ENCODE data around the gene MACROD2.

MACROD2 gene

GRCh38 chr20:15739035-15739434 lies 1743.7 kb downstream of the MACROD2 start:
- Histone ChIP-seq H3K36me3 (ENCODE audit: insufficient read depth, low read length) (no peaks in the 10 kb centered on the region), H3K4me3 (ENCODE audit: low read length) (no peak overlapping the region), H3K27me3 (ENCODE audit: insufficient read depth, low read length) (no peaks in the 10 kb centered on the region), H3K4me1 (ENCODE audit: insufficient read depth, low read length) (peaks cover 4% of the 10 kb centered on the region), H3K9me3 (ENCODE audit: low read length) (no peaks in the 10 kb centered on the region), H2AFZ (ENCODE audit: low read depth, low read length) (no peak overlapping the region)

- Histone ChIP-seq H3K4me3 (ENCODE audit: low read length) (no peak overlapping the region), H2AFZ (ENCODE audit: low read depth, low read length) (peak overlapping the region; percentile 35), H3K36me3 (ENCODE audit: insufficient read depth, low read length) (no peaks in the 10 kb centered on the region), H3K4me1 (ENCODE audit: insufficient read depth, low read length) (peaks cover 4% of the 10 kb centered on the region), H3K9me3 (ENCODE audit: low read length) (no peaks in the 10 kb centered on the region), H3K27me3 (ENCODE audit: insufficient read depth, low read length) (no peaks in the 10 kb centered on the region)
These were observed 1744.9 kb downstream of the MACROD2 start for GRCh38 chr20:15740046-15740775.

DNA sequence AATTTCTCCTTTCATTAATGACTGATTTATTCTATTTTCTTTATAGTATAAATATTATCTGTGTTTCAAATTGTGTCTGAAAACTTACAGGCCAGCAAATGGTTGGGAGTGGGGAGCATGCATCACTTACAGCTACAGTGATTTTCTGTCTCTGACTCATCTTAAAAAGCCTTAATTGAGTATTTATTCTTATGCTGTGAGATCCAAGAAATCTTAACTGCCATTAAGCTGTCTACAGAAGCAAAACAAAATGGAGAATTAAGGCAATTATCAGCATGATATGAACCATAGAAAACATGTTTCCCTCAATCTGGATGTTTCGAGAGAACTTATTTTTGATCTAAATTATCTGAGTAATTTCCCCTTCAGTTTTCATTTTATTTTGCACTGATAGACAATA lies 1746.8 kb downstream of the MACROD2 start:
- no peaks in the 10 kb centered on the region for H3K36me3 ChIP-seq (ENCODE audit: insufficient read depth, low read length)
- no peak overlapping the region for H3K4me3 ChIP-seq (ENCODE audit: low read length)
- H3K4me1 ChIP-seq (ENCODE audit: insufficient read depth, low read length): peaks cover 4% of the 10 kb centered on the region
- H2AFZ ChIP-seq (ENCODE audit: low read depth, low read length): no peak overlapping the region
- H3K27me3 ChIP-seq (ENCODE audit: insufficient read depth, low read length): no peaks in the 10 kb centered on the region
- no peaks in the 10 kb centered on the region for H3K9me3 ChIP-seq (ENCODE audit: low read length)

DNA sequence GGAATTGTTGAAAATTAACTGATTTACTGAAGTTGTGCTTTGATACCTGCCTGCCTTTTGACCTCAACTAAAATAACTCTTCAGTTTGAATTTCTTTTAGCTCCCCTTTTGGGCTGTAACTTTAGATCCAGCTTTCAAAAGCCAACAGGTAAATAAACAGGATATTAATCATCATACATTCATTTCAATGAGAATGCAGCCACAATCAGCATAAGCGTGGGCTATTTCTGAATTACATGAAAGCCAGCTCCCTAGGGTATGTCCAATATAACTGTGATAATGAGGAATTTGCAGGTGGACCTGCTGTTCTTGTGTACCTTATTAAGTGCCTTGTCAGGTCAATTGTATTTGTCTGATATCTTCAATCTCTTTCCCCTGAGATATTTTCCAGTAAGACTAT lies 1747.3 kb downstream of the MACROD2 start:
- no peak overlapping the region for H2AFZ ChIP-seq (ENCODE audit: low read depth, low read length)
- no peaks in the 10 kb centered on the region for H3K9me3 ChIP-seq (ENCODE audit: low read length)
- H3K27me3 ChIP-seq (ENCODE audit: insufficient read depth, low read length): no peaks in the 10 kb centered on the region
- H3K4me3 ChIP-seq (ENCODE audit: low read length): no peak overlapping the region
- no peaks in the 10 kb centered on the region for H3K36me3 ChIP-seq (ENCODE audit: insufficient read depth, low read length)
- peaks cover 4% of the 10 kb centered on the region for H3K4me1 ChIP-seq (ENCODE audit: insufficient read depth, low read length)

- no peak overlapping the region for H3K4me3 ChIP-seq (ENCODE audit: low read length)
- H3K4me1 ChIP-seq (ENCODE audit: insufficient read depth, low read length): no peaks in the 10 kb centered on the region
- no peaks in the 10 kb centered on the region for H3K36me3 ChIP-seq (ENCODE audit: insufficient read depth, low read length)
- H3K9me3 ChIP-seq (ENCODE audit: low read length): no peaks in the 10 kb centered on the region
- H2AFZ ChIP-seq (ENCODE audit: low read depth, low read length): no peak overlapping the region
- no peaks in the 10 kb centered on the region for H3K27me3 ChIP-seq (ENCODE audit: insufficient read depth, low read length)
These were observed 1760.9 kb downstream of the MACROD2 start for GRCh38 chr20:15756002-15756753.

DNA sequence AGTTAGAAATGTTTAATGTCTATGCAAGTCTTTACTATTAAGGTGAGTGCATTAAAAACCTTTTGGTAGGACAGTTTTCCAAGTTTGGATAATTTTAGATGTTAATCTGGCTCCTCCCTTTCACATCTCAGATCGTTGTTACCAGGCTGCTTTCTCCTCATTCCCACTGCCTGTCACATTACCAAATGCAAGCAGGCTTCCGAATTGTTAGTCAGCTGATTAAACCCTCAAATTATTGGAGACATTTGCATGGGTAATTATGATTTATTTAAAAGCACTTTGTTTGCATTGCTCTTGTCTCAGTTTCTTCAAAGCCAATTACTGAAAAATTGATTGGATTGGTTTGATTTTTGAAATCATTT lies 1761.4 kb downstream of the MACROD2 start:
- Histone ChIP-seq H2AFZ (ENCODE audit: low read depth, low read length) (no peak overlapping the region), H3K4me1 (ENCODE audit: insufficient read depth, low read length) (no peaks in the 10 kb centered on the region), H3K4me3 (ENCODE audit: low read length) (no peak overlapping the region), H3K36me3 (ENCODE audit: insufficient read depth, low read length) (no peaks in the 10 kb centered on the region), H3K9me3 (ENCODE audit: low read length) (no peaks in the 10 kb centered on the region), H3K27me3 (ENCODE audit: insufficient read depth, low read length) (no peaks in the 10 kb centered on the region)

- no peak overlapping the region for H3K4me3 ChIP-seq (ENCODE audit: low read length)
- H2AFZ ChIP-seq (ENCODE audit: low read depth, low read length): no peak overlapping the region
- no peaks in the 10 kb centered on the region for H3K4me1 ChIP-seq (ENCODE audit: insufficient read depth, low read length)
- H3K9me3 ChIP-seq (ENCODE audit: low read length): no peaks in the 10 kb centered on the region
- no peaks in the 10 kb centered on the region for H3K27me3 ChIP-seq (ENCODE audit: insufficient read depth, low read length)
- H3K36me3 ChIP-seq (ENCODE audit: insufficient read depth, low read length): no peaks in the 10 kb centered on the region
These were observed 1764.3 kb downstream of the MACROD2 start for GRCh38 chr20:15759594-15759993.

GRCh38 chr20:15760001-15760621 lies 1764.8 kb downstream of the MACROD2 start:
- Histone ChIP-seq H2AFZ (ENCODE audit: low read depth, low read length) (no peak overlapping the region), H3K9me3 (ENCODE audit: low read length) (no peaks in the 10 kb centered on the region), H3K27me3 (ENCODE audit: insufficient read depth, low read length) (no peaks in the 10 kb centered on the region), H3K4me3 (ENCODE audit: low read length) (no peak overlapping the region), H3K4me1 (ENCODE audit: insufficient read depth, low read length) (no peaks in the 10 kb centered on the region), H3K36me3 (ENCODE audit: insufficient read depth, low read length) (no peaks in the 10 kb centered on the region)

GRCh38 chr20:15763366-15763765 lies 1768.0 kb downstream of the MACROD2 start:
- Histone ChIP-seq H3K27me3 (ENCODE audit: insufficient read depth, low read length) (no peaks in the 10 kb centered on the region), H2AFZ (ENCODE audit: low read depth, low read length) (no peak overlapping the region), H3K9me3 (ENCODE audit: low read length) (no peaks in the 10 kb centered on the region), H3K36me3 (ENCODE audit: insufficient read depth, low read length) (no peaks in the 10 kb centered on the region), H3K4me1 (ENCODE audit: insufficient read depth, low read length) (no peaks in the 10 kb centered on the region), H3K4me3 (ENCODE audit: low read length) (no peak overlapping the region)

- H3K27me3 ChIP-seq (ENCODE audit: insufficient read depth, low read length): no peaks in the 10 kb centered on the region
- H3K4me1 ChIP-seq (ENCODE audit: insufficient read depth, low read length): no peaks in the 10 kb centered on the region
- H3K4me3 ChIP-seq (ENCODE audit: low read length): no peak overlapping the region
- H3K36me3 ChIP-seq (ENCODE audit: insufficient read depth, low read length): no peaks in the 10 kb centered on the region
- H3K9me3 ChIP-seq (ENCODE audit: low read length): no peaks in the 10 kb centered on the region
- H2AFZ ChIP-seq (ENCODE audit: low read depth, low read length): no peak overlapping the region
These were observed 1772.3 kb downstream of the MACROD2 start for GRCh38 chr20:15767586-15767985.

- no peak overlapping the region for H2AFZ ChIP-seq (ENCODE audit: low read depth, low read length)
- H3K36me3 ChIP-seq (ENCODE audit: insufficient read depth, low read length): no peaks in the 10 kb centered on the region
- no peaks in the 10 kb centered on the region for H3K4me1 ChIP-seq (ENCODE audit: insufficient read depth, low read length)
- no peaks in the 10 kb centered on the region for H3K27me3 ChIP-seq (ENCODE audit: insufficient read depth, low read length)
- no peak overlapping the region for H3K4me3 ChIP-seq (ENCODE audit: low read length)
- no peaks in the 10 kb centered on the region for H3K9me3 ChIP-seq (ENCODE audit: low read length)
These were observed 1772.9 kb downstream of the MACROD2 start for GRCh38 chr20:15767999-15768741.

DNA sequence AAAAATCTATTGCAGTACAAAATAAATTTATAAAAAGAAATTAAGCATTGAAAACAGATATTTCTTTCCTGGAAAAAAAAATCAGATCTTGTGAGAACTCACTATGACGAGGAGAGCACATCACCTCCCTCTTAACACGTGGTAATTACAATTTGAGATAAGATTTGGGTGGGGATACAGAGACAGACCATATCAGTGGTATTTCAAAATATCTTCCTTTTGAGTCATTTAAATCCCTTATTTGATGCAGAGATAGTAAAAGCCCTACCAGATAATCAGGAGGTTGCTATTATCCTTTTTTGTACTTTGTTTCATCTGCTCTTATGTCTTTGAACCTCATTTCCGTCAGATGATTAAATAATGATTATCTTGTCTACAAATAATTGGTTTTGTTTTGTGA lies 1777.5 kb downstream of the MACROD2 start:
- Histone ChIP-seq H2AFZ (ENCODE audit: low read depth, low read length) (no peak overlapping the region), H3K4me1 (ENCODE audit: insufficient read depth, low read length) (no peaks in the 10 kb centered on the region), H3K4me3 (ENCODE audit: low read length) (no peak overlapping the region), H3K36me3 (ENCODE audit: insufficient read depth, low read length) (no peaks in the 10 kb centered on the region), H3K27me3 (ENCODE audit: insufficient read depth, low read length) (no peaks in the 10 kb centered on the region), H3K9me3 (ENCODE audit: low read length) (no peaks in the 10 kb centered on the region)

DNA sequence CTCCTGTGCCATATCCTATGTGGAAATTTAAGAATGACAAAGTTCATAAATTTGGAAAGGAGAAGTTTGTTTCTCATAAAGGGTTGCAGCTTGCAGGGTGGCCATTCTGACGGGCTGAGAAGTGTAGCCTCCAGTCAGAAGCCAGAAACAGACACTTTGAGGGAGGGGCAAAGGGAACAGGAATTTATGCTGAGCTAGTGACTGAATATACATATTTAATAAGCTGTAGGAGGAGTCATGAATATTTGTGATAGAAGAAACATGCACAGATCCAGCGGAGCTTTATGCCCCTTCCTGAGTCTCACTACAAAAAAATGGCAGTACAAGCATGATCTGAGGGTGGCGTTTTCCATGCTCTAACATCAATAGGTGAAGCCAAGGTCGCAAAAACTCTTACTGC lies 1779.6 kb downstream of the MACROD2 start:
- H3K9me3 ChIP-seq (ENCODE audit: low read length): no peaks in the 10 kb centered on the region
- no peak overlapping the region for H3K4me3 ChIP-seq (ENCODE audit: low read length)
- H3K36me3 ChIP-seq (ENCODE audit: insufficient read depth, low read length): no peaks in the 10 kb centered on the region
- H3K4me1 ChIP-seq (ENCODE audit: insufficient read depth, low read length): no peaks in the 10 kb centered on the region
- no peaks in the 10 kb centered on the region for H3K27me3 ChIP-seq (ENCODE audit: insufficient read depth, low read length)
- no peak overlapping the region for H2AFZ ChIP-seq (ENCODE audit: low read depth, low read length)
